Loucy (cell line): ENCODE results near the gene COL4A5.

ENCODE experiments used
- CTCF ChIP-seq: fragments of 200-600 bp; sonication (generic); conservative IDR thresholded peaks from 2 replicates; pipeline ENCODE4 v1.5.1; 2014; ENCODE audit warnings: mild to moderate bottlenecking, antibody characterized with exemption, low read length
- EZH2phosphoT487 ChIP-seq: fragments of 200-600 bp; IDR thresholded peaks from 2 replicates; pipeline ENCODE4 v1.6.1; 2018; ENCODE audit warnings: antibody characterized with exemption, mild to moderate bottlenecking, moderate library complexity, borderline replicate concordance

GRCh38 chrX:108442901-108443464, 3.3 kb downstream of the COL4A5 start:
- TF ChIP-seq CTCF (no peak), EZH2phosphoT487 (no peak)
